Esophagus squamous epithelium (tissue), 5 donors: ENCODE data around the gene LAMC3. TPM values are rescaled to one million over a fixed set of nuclear protein-coding genes. Genes with fewer than 3 reads are reported as not detected.
"Not testable (repeated sequence)": the region's sequence is repeated elsewhere in the genome, so short reads cannot be mapped to it uniquely, and the experiment has no call there.

Source experiments
- DNase-seq: peaks from one replicate; lab custom pipeline; 2025; lab: John Stamatoyannopoulos, UW
- H3K27ac ChIP-seq, 4 donors: fragments of 200-600 bp; sonication (generic); one replicate each; pipeline ENCODE4 v1.5.1; 2016 to 2019; ENCODE audit warnings: mild to moderate bottlenecking in 1 of 4
- H3K27me3 ChIP-seq, 4 donors: fragments of 200-600 bp; sonication (generic); 1 replicate in 3 of 4; 2 replicates in 1 of 4; pipeline versions ENCODE4 v1.5.1 to v1.6.0; 2017 to 2021; ENCODE audit warnings: antibody characterized with exemption in 1 of 4
- H3K36me3 ChIP-seq, 3 donors: fragments of 200-600 bp; sonication (generic); one replicate each; pipeline ENCODE4 v1.5.1; 2016 to 2019
- H3K4me1 ChIP-seq, 3 donors: fragments of 200-600 bp; sonication (generic); one replicate each; pipeline ENCODE4 v1.5.1; 2017 to 2019
- H3K4me3 ChIP-seq, 4 donors: fragments of 200-600 bp; sonication (generic); 1 replicate in 3 of 4; 2 replicates in 1 of 4; pipeline ENCODE4 v1.5.1; 2016 to 2019; ENCODE audit warnings: mild to moderate bottlenecking in 2 of 4, moderate library complexity in 1 of 4
- H3K9me3 ChIP-seq, 3 donors: fragments of 200-600 bp; sonication (generic); one replicate each; pipeline ENCODE4 v1.5.1; 2016 to 2019
- CTCF ChIP-seq, 6 experiments: fragments of 450-650 bp in 4 of 6; fragments of 200-600 bp in 2 of 6; sonication (generic) in 2 of 6; IDR thresholded peaks; one replicate each; pipeline ENCODE4 v1.5.1; 2016 to 2019; ENCODE audit warnings: antibody characterized with exemption in 6 of 6, mild to moderate bottlenecking in 4 of 6, moderate library complexity in 4 of 6
- POLR2A ChIP-seq, 4 donors: fragments of 450-650 bp; IDR thresholded peaks; one replicate each; pipeline ENCODE4 v1.6.1; 2017; ENCODE audit warnings: antibody characterized with exemption in 4 of 4, mild to moderate bottlenecking in 4 of 4, moderate library complexity in 3 of 4
- WGBS, 2 donors: methylation state at CpG; one replicate each; pipeline ENCODE4 v1.1.5; 2018; 5-methylcytosine and 5-hydroxymethylcytosine counted together
- intact Hi-C: fragments of 100-400 bp; cut with DNase I; formaldehyde crosslinking; loops from one replicate; pipeline ENCODE4 v1.15.0; 2022
- total RNA-seq, 4 donors: library from RNA; depleted of rRNA; stranded (reverse); fragments of >200 nt; gene quantifications; one replicate each; pipeline ENCODE4 v1.1.0, GENCODE V29; 2016
- donor health status: DM: yes; HTN: yes; CAD: no.

Gene LAMC3
- total RNA-seq, 4 donors from 2014 or later = 0.53 to 4.6 (median 2.7) TPM

GRCh38 chr9:131031005-131031641 is 22.1 kb downstream of the LAMC3 start:
- Histone ChIP-seq H3K9me3 (no peaks in the 10 kb centered on the region), H3K36me3 (no peaks in the 10 kb centered on the region), H3K4me3 (no peak overlapping the region), H3K27me3 (peaks cover 0 to 25% (median 0%) of the 10 kb centered on the region in 4 donors), H3K27ac (no peak overlapping the region), H3K4me1 (no peaks in the 10 kb centered on the region)
- intact Hi-C loops = no loop called here
- DNase-seq = no peak
- TF ChIP-seq CTCF (IDR thresholded peaks at IDR 0.05) (no peak), POLR2A (IDR thresholded peaks at IDR 0.05) (no peak)
- 85% methylated on average over 4 of the region's 17 CpGs; no CpG with 5 or more reads in 1 of the 2 donors for WGBS, 2 donors

GRCh38 chr9:131031642-131032005 is 22.6 kb downstream of the LAMC3 start:
- no peak for TF ChIP-seq CTCF (IDR thresholded peaks at IDR 0.05)
- TF ChIP-seq POLR2A (IDR thresholded peaks at IDR 0.05) = no peak
- WGBS, 2 donors = 74 to 88% methylated on average over 3 to 5 of the region's 7 CpGs
- H3K36me3 ChIP-seq = no peaks in the 10 kb centered on the region
- intact Hi-C loops = no loop called here
- peaks cover 0 to 3% (median 0%) of the 10 kb centered on the region in 3 donors for H3K4me1 ChIP-seq
- no peak overlapping the region for H3K27ac ChIP-seq
- peaks cover 0 to 20% (median 0%) of the 10 kb centered on the region in 4 donors for H3K27me3 ChIP-seq
- DNase-seq = no peak
- H3K4me3 ChIP-seq = no peak overlapping the region
- no peaks in the 10 kb centered on the region for H3K9me3 ChIP-seq

GRCh38 chr9:131032384-131032783 is 23.4 kb downstream of the LAMC3 start:
- WGBS, 2 donors = 80 to 83% methylated on average over 12 of the region's 12 CpGs
- no peak for DNase-seq
- no peak for TF ChIP-seq CTCF (IDR thresholded peaks at IDR 0.05)
- TF ChIP-seq POLR2A (IDR thresholded peaks at IDR 0.05) = no peak
- no peaks in the 10 kb centered on the region for H3K9me3 ChIP-seq
- intact Hi-C loops = no loop called here
- H3K36me3 ChIP-seq = no peaks in the 10 kb centered on the region
- H3K4me1 ChIP-seq = peaks cover 0 to 10% (median 7%) of the 10 kb centered on the region in 3 donors
- no peak overlapping the region for H3K4me3 ChIP-seq
- peaks cover 0 to 25% (median 0%) of the 10 kb centered on the region in 4 donors for H3K27me3 ChIP-seq
- no peak overlapping the region for H3K27ac ChIP-seq

- 78% methylated on average over 18 to 20 of the region's 27 CpGs for WGBS, 2 donors
- TF ChIP-seq CTCF (IDR thresholded peaks at IDR 0.05) (no peak), POLR2A (IDR thresholded peaks at IDR 0.05) (no peak)
- Histone ChIP-seq H3K4me1 (peaks cover 0 to 17% (median 7%) of the 10 kb centered on the region in 3 donors), H3K27me3 (peaks cover 0 to 32% (median 0%) of the 10 kb centered on the region in 4 donors), H3K9me3 (no peaks in the 10 kb centered on the region), H3K36me3 (no peaks in the 10 kb centered on the region), H3K4me3 (no peak overlapping the region), H3K27ac (no peak overlapping the region)
- no peak for DNase-seq
- intact Hi-C loops = no loop called here
These were observed 24.6 kb downstream of the LAMC3 start for GRCh38 chr9:131033269-131034224.

- no peaks in the 10 kb centered on the region for H3K9me3 ChIP-seq
- no peaks in the 10 kb centered on the region for H3K36me3 ChIP-seq
- peaks cover 0 to 39% (median 0%) of the 10 kb centered on the region in 4 donors for H3K27me3 ChIP-seq
- no peak for DNase-seq
- TF ChIP-seq CTCF (IDR thresholded peaks at IDR 0.05) (no peak), POLR2A (IDR thresholded peaks at IDR 0.05) (no peak)
- H3K27ac ChIP-seq = no peak overlapping the region
- H3K4me1 ChIP-seq = peaks cover 0 to 17% (median 7%) of the 10 kb centered on the region in 3 donors
- intact Hi-C loops = no loop called here
- no peak overlapping the region for H3K4me3 ChIP-seq
- 94% methylated on average over 12 of the region's 14 CpGs; no CpG with 5 or more reads in 1 of the 2 donors for WGBS, 2 donors
These were observed 25.3 kb downstream of the LAMC3 start for GRCh38 chr9:131034268-131034667.

- H3K4me3 ChIP-seq, H3K27ac ChIP-seq, H3K9me3 ChIP-seq, DNase-seq, H3K36me3 ChIP-seq, intact Hi-C loops: not testable (repeated sequence)
- peaks cover 0 to 43% (median 0%) of the 10 kb centered on the region in 4 donors for H3K27me3 ChIP-seq
- peaks cover 0 to 17% (median 7%) of the 10 kb centered on the region in 3 donors for H3K4me1 ChIP-seq
- WGBS, 2 donors = 86 to 94% methylated on average over 6 to 10 of the region's 10 CpGs
These were observed 25.8 kb downstream of the LAMC3 start for GRCh38 chr9:131034749-131035148.
